Measurements from ENCODE around the gene MYLK2.
A peak's percentile ranks its signal among the peaks of the same experiment; 100 is the strongest.

DNA sequence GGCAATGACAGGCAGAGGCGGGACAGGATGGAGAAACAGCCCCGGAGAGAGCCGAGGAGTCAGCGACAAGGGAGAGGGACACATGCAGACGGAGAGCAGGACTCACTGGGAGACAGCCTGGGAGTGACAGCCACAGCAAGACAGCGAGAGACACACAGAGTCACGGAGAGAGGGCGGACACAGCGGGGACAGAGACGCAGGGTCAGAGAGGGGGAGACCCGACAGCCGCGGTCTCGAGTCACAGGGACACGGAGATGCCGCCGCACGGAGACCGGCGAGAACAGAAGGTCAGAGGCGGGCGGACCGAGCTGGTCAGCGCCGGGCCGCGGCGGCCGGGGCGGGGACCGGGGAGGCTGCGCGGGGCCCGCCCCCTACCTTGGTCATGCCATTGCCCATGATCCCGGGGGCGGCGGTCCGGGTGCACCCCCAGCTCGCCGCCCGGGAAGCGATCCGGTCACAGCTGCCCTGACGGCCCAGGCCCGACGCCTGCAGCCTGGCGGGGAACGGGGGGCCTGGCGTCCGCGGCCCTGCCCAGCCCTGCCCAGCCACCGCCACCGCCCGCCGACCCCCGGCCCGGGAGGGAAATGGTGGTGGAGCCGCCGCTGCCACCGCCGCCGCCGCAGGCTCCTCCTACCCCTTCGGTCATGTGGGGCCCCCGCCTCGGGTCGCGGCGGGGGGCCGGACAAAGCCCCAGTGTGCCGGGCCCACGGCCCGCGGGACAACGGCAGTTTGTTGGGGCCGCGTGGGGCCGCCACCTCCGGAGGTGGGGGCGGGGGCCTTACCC lies 51.0 kb downstream of the MYLK2 start, which contains the start of the genes DUSP15 and TTLL9:
- TF ChIP-seq, protein P1, sequence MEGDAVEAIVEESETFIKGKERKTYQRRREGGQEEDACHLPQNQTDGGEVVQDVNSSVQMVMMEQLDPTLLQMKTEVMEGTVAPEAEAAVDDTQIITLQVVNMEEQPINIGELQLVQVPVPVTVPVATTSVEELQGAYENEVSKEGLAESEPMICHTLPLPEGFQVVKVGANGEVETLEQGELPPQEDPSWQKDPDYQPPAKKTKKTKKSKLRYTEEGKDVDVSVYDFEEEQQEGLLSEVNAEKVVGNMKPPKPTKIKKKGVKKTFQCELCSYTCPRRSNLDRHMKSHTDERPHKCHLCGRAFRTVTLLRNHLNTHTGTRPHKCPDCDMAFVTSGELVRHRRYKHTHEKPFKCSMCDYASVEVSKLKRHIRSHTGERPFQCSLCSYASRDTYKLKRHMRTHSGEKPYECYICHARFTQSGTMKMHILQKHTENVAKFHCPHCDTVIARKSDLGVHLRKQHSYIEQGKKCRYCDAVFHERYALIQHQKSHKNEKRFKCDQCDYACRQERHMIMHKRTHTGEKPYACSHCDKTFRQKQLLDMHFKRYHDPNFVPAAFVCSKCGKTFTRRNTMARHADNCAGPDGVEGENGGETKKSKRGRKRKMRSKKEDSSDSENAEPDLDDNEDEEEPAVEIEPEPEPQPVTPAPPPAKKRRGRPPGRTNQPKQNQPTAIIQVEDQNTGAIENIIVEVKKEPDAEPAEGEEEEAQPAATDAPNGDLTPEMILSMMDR (conservative IDR thresholded peaks at IDR 0.05 in 1 of 2, IDR thresholded peaks at IDR 0.05 in 1 of 2; ENCODE audit: extremely low read depth in 1 of 2, insufficient read depth in 1 of 2, low read depth in 1 of 2, low read length in 2 of 2) = no peak
- TF ChIP-seq EZH2 (IDR thresholded peaks at IDR 0.05; ENCODE audit: borderline replicate concordance, low read length) = peak; percentile 98
